A549 (cell line): ENCODE data around the gene PLOD3. TPM values are rescaled to one million over a fixed set of nuclear protein-coding genes. Genes with fewer than 3 reads are reported as not detected.

ENCODE experiments used
- ATAC-seq, 2 experiments: fragments of 200-7000 bp in 1 of 2; fragments of >200 bp in 1 of 2; cut with Nextera tagmentation in 1 of 2; cut with Tn5 transposase in 1 of 2; 3 replicates each; pipeline versions ENCODE4 v1.8.0 to v1.9.1; 2018 to 2020; ENCODE audit warnings: mild to moderate bottlenecking in 1 of 2, moderate library complexity in 1 of 2
- CTCF ChIA-PET: fragments of 300-600 bp; sonication (Branson Sonifier 250); formaldehyde crosslinking; extraction: SDS; loops from one replicate; lab custom pipeline; 2021; ENCODE audit warnings: antibody characterized with exemption, inconsistent platforms; lab: Yijun Ruan, JAX
- POLR2A ChIA-PET: fragments of 350-600 bp; formaldehyde crosslinking; extraction: SDS; loops from one replicate; lab custom pipeline; 2021; ENCODE audit warnings: antibody characterized with exemption, inconsistent platforms; lab: Yijun Ruan, JAX
- DNase-seq, 2 experiments: peaks; one replicate each; pipeline versions ENCODE4 v3.0.0 to v3.0.0-alpha.2; 2011 to 2016; ENCODE audit warnings: low read depth in 1 of 2, low spot score in 1 of 2
- FAIRE-seq: peaks from 2 replicates; lab custom pipeline; 2011; peaks lifted over from hg19 to GRCh38; lab: Jason Lieb, UNC
- H3K27ac ChIP-seq, 2 experiments: fragments of >200 bp; sonication (Bioruptor Twin); formaldehyde crosslinking; 3 replicates each; pipeline ENCODE4 v1.5.1; 2016 to 2017
- H3K4me1 ChIP-seq: fragments of >200 bp; sonication (Bioruptor Twin); formaldehyde crosslinking; 3 replicates; pipeline ENCODE4 v1.6.1; 2016
- H3K4me2 ChIP-seq: fragments of >200 bp; sonication (Bioruptor Twin); formaldehyde crosslinking; 3 replicates; pipeline ENCODE4 v1.6.1; 2016
- H3K4me3 ChIP-seq: fragments of >200 bp; sonication (Bioruptor Twin); formaldehyde crosslinking; 3 replicates; pipeline ENCODE4 v1.5.1; 2016
- H3K9me3 ChIP-seq: fragments of >200 bp; sonication (Bioruptor Twin); formaldehyde crosslinking; 3 replicates; pipeline ENCODE4 v1.6.1; 2016
- ATOH8 ChIP-seq: fragments of 250-450 bp; sonication (Bioruptor Pico); IDR thresholded peaks from 2 replicates; pipeline ENCODE4 v1.5.0; 2020; ENCODE audit warnings: low read depth, mild to moderate bottlenecking, moderate library complexity
- BCL3 ChIP-seq: fragments of >200 bp; sonication (Bioruptor Twin); formaldehyde crosslinking; IDR thresholded peaks from 3 replicates; pipeline ENCODE4 v1.6.1; 2016
- BHLHE40 ChIP-seq: IDR thresholded peaks from 2 replicates; pipeline ENCODE4 v1.6.1; 2012; ENCODE audit warnings: low read depth, low read length, inconsistent platforms
- CBX2 ChIP-seq: fragments of 200-600 bp; sonication (generic); IDR thresholded peaks from 2 replicates; pipeline ENCODE4 v1.6.1; 2016; ENCODE audit warnings: low read depth, mild to moderate bottlenecking, borderline replicate concordance
- CEBPB ChIP-seq, 2 experiments: fragments of >200 bp in 1 of 2; sonication (Bioruptor Twin) in 1 of 2; formaldehyde crosslinking in 1 of 2; IDR thresholded peaks; 2 replicates each; pipeline ENCODE4 v1.6.1; 2012 to 2016
- CHD2 ChIP-seq: fragments of 150-350 bp; IDR thresholded peaks from 2 replicates; pipeline ENCODE4 v1.6.1; 2014; ENCODE audit warnings: low read length; ENCODE audit not compliant: partially characterized antibody
- CHD4 ChIP-seq: fragments of 200-600 bp; sonication (generic); IDR thresholded peaks from 2 replicates; pipeline ENCODE4 v1.6.1; 2016; ENCODE audit warnings: antibody characterized with exemption, mild to moderate bottlenecking, borderline replicate concordance
- CTCF ChIP-seq: fragments of >200 bp; sonication (Bioruptor Twin); formaldehyde crosslinking; IDR thresholded peaks from 3 replicates; pipeline ENCODE4 v1.5.1; 2016
- EHF ChIP-seq: fragments of 250-450 bp; sonication (Bioruptor Pico); IDR thresholded peaks from 2 replicates; pipeline ENCODE4 v1.5.0; 2020; ENCODE audit warnings: mild to moderate bottlenecking
- EHMT2 ChIP-seq: fragments of 200-600 bp; sonication (generic); IDR thresholded peaks from 2 replicates; pipeline ENCODE4 v1.6.1; 2016; ENCODE audit warnings: antibody characterized with exemption, low read depth, mild to moderate bottlenecking, moderate library complexity
- EP300 ChIP-seq, 2 experiments: fragments of >200 bp; sonication (Bioruptor Twin); formaldehyde crosslinking; IDR thresholded peaks; 2 replicates in 1 of 2; 3 replicates in 1 of 2; pipeline ENCODE4 v1.6.1; 2016 to 2017
- FOXS1 ChIP-seq: fragments of 250-450 bp; sonication (Bioruptor Pico); IDR thresholded peaks from 2 replicates; pipeline ENCODE4 v1.5.0; 2020; ENCODE audit warnings: mild to moderate bottlenecking, moderate library complexity
- GATA3 ChIP-seq: IDR thresholded peaks from 2 replicates; pipeline ENCODE4 v1.6.1; 2012; ENCODE audit warnings: borderline replicate concordance
- HMGXB4 ChIP-seq: fragments of 250-450 bp; sonication (Bioruptor Pico); IDR thresholded peaks from 2 replicates; pipeline ENCODE4 v1.5.0; 2021; ENCODE audit warnings: mild to moderate bottlenecking, moderate library complexity, borderline replicate concordance
- HOXB5 ChIP-seq: fragments of 250-450 bp; sonication (Bioruptor Pico); IDR thresholded peaks from 2 replicates; pipeline ENCODE4 v1.5.0; 2020; ENCODE audit warnings: mild to moderate bottlenecking, moderate library complexity
- MAX ChIP-seq: IDR thresholded peaks from 2 replicates; pipeline ENCODE4 v1.6.1; 2012
- NPAS2 ChIP-seq: fragments of 250-450 bp; sonication (Bioruptor Pico); IDR thresholded peaks from 2 replicates; pipeline ENCODE4 v1.8.0; 2022; ENCODE audit warnings: mild to moderate bottlenecking, moderate library complexity, borderline replicate concordance
- PBX3 ChIP-seq: IDR thresholded peaks from 2 replicates; pipeline ENCODE4 v1.6.1; 2012
- RCOR1 ChIP-seq: fragments of 150-350 bp; IDR thresholded peaks from 2 replicates; pipeline ENCODE4 v1.6.1; 2014; ENCODE audit warnings: antibody characterized with exemption, low read length, low read depth
- RNF2 ChIP-seq: fragments of 200-600 bp; sonication (generic); IDR thresholded peaks from 2 replicates; pipeline ENCODE4 v1.6.1; 2016; ENCODE audit warnings: low read depth, mild to moderate bottlenecking, antibody characterized with exemption, moderate library complexity, borderline replicate concordance
- TP53 ChIP-seq: fragments of 250-450 bp; sonication (Bioruptor Pico); IDR thresholded peaks from 2 replicates; pipeline ENCODE4 v1.5.0; 2021; ENCODE audit warnings: mild to moderate bottlenecking, moderate library complexity
- WGBS: methylation state at CpG from one replicate; pipeline ENCODE4 v1.1.6; 2017; ENCODE audit errors: missing lambda C conversion rate; 5-methylcytosine and 5-hydroxymethylcytosine counted together
- polyA plus RNA-seq, 4 experiments: library from polyadenylated mRNA; depleted of rRNA in 3 of 4; stranded (reverse); fragments of >200 nt; fragmentation: RNase III in 1 of 4; extraction: RNeasy Plus Mini Kit Qiagen cat#74134 plus additional on column Dnase treatment in 1 of 4; gene quantifications; 2 replicates in 3 of 4; 3 replicates in 1 of 4; pipeline ENCODE4 v1.2.3, GENCODE V29; 2011 to 2017

PLOD3 gene
- polyA plus RNA-seq, 2 of the 4 experiments (the other 2 are of a cell fraction): 26.0 to 48.7 TPM

GRCh38 chr7:101165958-101166647 is 51.3 kb downstream of the PLOD3 start:
- TF ChIP-seq HMGXB4 (CRISPR knock-in tag): no peak
- TF ChIP-seq CHD4: no peak
- TF ChIP-seq ATOH8 (CRISPR knock-in tag): 0 out of 2 replicates have a peak, but pooled peaks have one; percentile 15
- no peak for TF ChIP-seq EP300 (IDR thresholded peaks at IDR 0.05)
- no peak for TF ChIP-seq HOXB5 (CRISPR knock-in tag)
- no peak for TF ChIP-seq EHMT2

GRCh38 chr7:101165075-101165957 is 52.1 kb downstream of the PLOD3 start, which contains the start of gene VGF:
Gene VGF (minus strand): TSS chr7:101165569. CDS start chr7:101164843, 726 bp downstream.
- DNase-seq (peak; percentile 92 to 96), ATAC-seq (peak; percentile 51 to 74; a peak in 5 of 6 replicates), FAIRE-seq (no peak)
- Histone ChIP-seq H3K4me2 (peak within 1 kb of the TSS; percentile 98), H3K4me1 (peaks cover 86% of the 10 kb centered on the region), H3K9me3 (no peaks in the 10 kb centered on the region), H3K4me3 (peak within 1 kb of the TSS; percentile 54), H3K27ac (peak within 1 kb of the TSS; percentile 9 to 83; a peak in 4 of 6 replicates)
- ChIA-PET POLR2A (interaction anchor here (0.5 to 2.4 kb wide), 9 partner anchors 8 to 736 kb away, joined by 3 to 16 read pairs (median 3); partner anchors contain the start of genes PLOD3 and SERPINE1), CTCF (interaction anchor here (0.8 to 16.1 kb wide), 8 partner anchors 10 to 338 kb away, joined by 3 to 235 read pairs (median 4); partner anchors contain the start of gene EPHB4)
- WGBS: 15% methylated on average over 61 of the region's 74 CpGs
- TF ChIP-seq PBX3 (no peak), MAX (peak; percentile 87), GATA3 (no peak), HMGXB4 (CRISPR knock-in tag) (no peak), CBX2 (no peak), EHMT2 (0 out of 2 replicates have a peak, but pooled peaks have one; percentile 5), EHF (CRISPR knock-in tag) (no peak), RNF2 (no peak), RCOR1 (no peak), FOXS1 (CRISPR knock-in tag) (no peak), NPAS2 (peak; percentile 46; the same call in 1 of the 2 replicates), CTCF (no peak), TP53 (CRISPR knock-in tag) (0 out of 2 replicates have a peak, but pooled peaks have one; percentile 31), BHLHE40 (peak; percentile 36; the same call in 1 of the 2 replicates), CEBPB (IDR thresholded peaks at IDR 0.05) (no peak), HOXB5 (CRISPR knock-in tag) (peak; percentile 67; the same call in 1 of the 2 replicates), CHD2 (no peak), BCL3 (no peak)

More at GRCh38 chr7:101165958-101166647, 51.3 kb downstream of the PLOD3 start:
- H3K4me2 ChIP-seq: peak overlapping the region; percentile 98
- H3K4me1 ChIP-seq: peaks cover 86% of the 10 kb centered on the region
- peak overlapping the region; percentile 41 for H3K4me3 ChIP-seq
- peak overlapping the region; percentile 9 to 66; a peak in 4 of 6 replicates for H3K27ac ChIP-seq
- H3K9me3 ChIP-seq: no peaks in the 10 kb centered on the region
- CTCF ChIA-PET: interaction anchor here (0.8 to 16.1 kb wide), 5 partner anchors 12 to 339 kb away, joined by 3 to 235 read pairs (median 5); partner anchors contain the start of gene EPHB4
- ATAC-seq: peak in 1 of 2 experiments; percentile 1; a peak in 2 of 6 replicates
- FAIRE-seq: no peak
- no peak for DNase-seq
- whole genome bisulfite sequencing: 10% methylated on average over 27 of the region's 38 CpGs
- POLR2A ChIA-PET: interaction anchor here (0.5 to 2.4 kb wide), 9 partner anchors 7 to 737 kb away, joined by 3 to 16 read pairs (median 3); partner anchors contain the start of genes PLOD3 and SERPINE1
